Lung (tissue), 12 donors: ENCODE results near the gene PIM1. TPM values are rescaled to one million over a fixed set of nuclear protein-coding genes. Genes with fewer than 3 reads are reported as not detected.

ENCODE experiments used
- ATAC-seq: fragments of 200-7000 bp; cut with Tn5 transposase; one replicate; pipeline ENCODE4 v1.9.1; 2020; ENCODE audit warnings: moderate number of reproducible peaks; ENCODE audit not compliant: insufficient read depth, low FRiP score
- DNase-seq, 3 donors: peaks; one replicate each; pipeline ENCODE4 v3.0.0-alpha.2; 2013 to 2017
- H3K27ac ChIP-seq, 2 donors: one replicate each; pipeline ENCODE4 v1.5.1; 2013; ENCODE audit warnings: mild to moderate bottlenecking in 2 of 2, moderate library complexity in 2 of 2, control low read depth in 1 of 2, inconsistent platforms in 1 of 2, low read depth in 1 of 2, low read length in 1 of 2
- H3K27me3 ChIP-seq, 3 donors: one replicate each; pipeline ENCODE4 v1.5.1; 2013; ENCODE audit warnings: low read length in 2 of 3; ENCODE audit not compliant: control insufficient read depth in 3 of 3, insufficient read depth in 3 of 3
- H3K36me3 ChIP-seq, 4 donors: one replicate each; pipeline ENCODE4 v1.5.1; 2013; ENCODE audit warnings: low read length in 4 of 4, mild to moderate bottlenecking in 1 of 4, moderate library complexity in 1 of 4; ENCODE audit not compliant: control insufficient read depth in 4 of 4, insufficient read depth in 4 of 4
- H3K4me1 ChIP-seq, 5 donors: one replicate each; pipeline ENCODE4 v1.5.1; 2013; ENCODE audit warnings: low read length in 5 of 5, mild to moderate bottlenecking in 2 of 5, moderate library complexity in 1 of 5; ENCODE audit not compliant: control insufficient read depth in 5 of 5, insufficient read depth in 5 of 5
- H3K4me3 ChIP-seq: one replicate; pipeline ENCODE4 v1.5.1; 2013; ENCODE audit warnings: mild to moderate bottlenecking, control low read depth, moderate library complexity
- H3K9ac ChIP-seq, 2 donors: one replicate each; pipeline ENCODE4 v1.5.1; 2013; ENCODE audit warnings: low read length in 2 of 2, control low read depth in 1 of 2; ENCODE audit not compliant: insufficient read depth in 1 of 2
- H3K9me3 ChIP-seq, 4 donors: one replicate each; pipeline ENCODE4 v1.5.1; 2013; ENCODE audit warnings: low read length in 3 of 4, mild to moderate bottlenecking in 1 of 4, moderate library complexity in 1 of 4; ENCODE audit not compliant: control insufficient read depth in 4 of 4, insufficient read depth in 3 of 4
- WGBS, 2 donors: extraction: QIAGEN DNeasy Blood & Tissue Kit; methylation state at CpG; one replicate each; pipeline ENCODE4 v1.1.7; 2013; 5-methylcytosine and 5-hydroxymethylcytosine counted together
- polyA plus RNA-seq, 2 donors: library from polyadenylated mRNA; stranded (reverse); fragments of 200-250 nt; gene quantifications; one replicate each; pipeline ENCODE4 v1.2.1, GENCODE V29; 2013
- total RNA-seq, 2 donors: library from RNA; depleted of rRNA in 1 of 2; stranded (reverse); fragments of >200 nt in 1 of 2; gene quantifications; one replicate each; pipeline ENCODE4 v1.2.1, GENCODE V29; 2014 to 2021
- TF ChIP-seq, protein P1 (sequence below): IDR thresholded peaks from 2 replicates; pipeline ENCODE4 v1.5.1; 2012; ENCODE audit warnings: mild to moderate bottlenecking; ENCODE audit errors: control extremely low read depth, extremely low read depth
- donor health status: control.
- donor health status: control.
- donor health status: Bipolar disorder and iron deficiency.
- donor health status: healthy.
- donor health status: DM: yes; HTN: yes; CAD: no.

Gene PIM1
- total and polyA plus RNA-seq, 4 donors: 43.2 to 108 (median 52.0) TPM

GRCh38 chr6:37205175-37205996, 35.4 kb downstream of the PIM1 start:
- WGBS, 2 donors: 51 to 73% methylated on average over 13 of the region's 13 CpGs
- ATAC-seq (no peak), DNase-seq (no peak)
- Histone ChIP-seq H3K36me3 (no peaks in the 10 kb centered on the region), H3K9ac (no peak overlapping the region), H3K9me3 (peaks cover 0 to 3% (median 0%) of the 10 kb centered on the region in 4 donors), H3K27me3 (no peaks in the 10 kb centered on the region), H3K4me3 (no peak overlapping the region), H3K4me1 (peaks cover 0 to 5% (median 0%) of the 10 kb centered on the region in 5 donors), H3K27ac (no peak overlapping the region)
- TF ChIP-seq, protein P1, sequence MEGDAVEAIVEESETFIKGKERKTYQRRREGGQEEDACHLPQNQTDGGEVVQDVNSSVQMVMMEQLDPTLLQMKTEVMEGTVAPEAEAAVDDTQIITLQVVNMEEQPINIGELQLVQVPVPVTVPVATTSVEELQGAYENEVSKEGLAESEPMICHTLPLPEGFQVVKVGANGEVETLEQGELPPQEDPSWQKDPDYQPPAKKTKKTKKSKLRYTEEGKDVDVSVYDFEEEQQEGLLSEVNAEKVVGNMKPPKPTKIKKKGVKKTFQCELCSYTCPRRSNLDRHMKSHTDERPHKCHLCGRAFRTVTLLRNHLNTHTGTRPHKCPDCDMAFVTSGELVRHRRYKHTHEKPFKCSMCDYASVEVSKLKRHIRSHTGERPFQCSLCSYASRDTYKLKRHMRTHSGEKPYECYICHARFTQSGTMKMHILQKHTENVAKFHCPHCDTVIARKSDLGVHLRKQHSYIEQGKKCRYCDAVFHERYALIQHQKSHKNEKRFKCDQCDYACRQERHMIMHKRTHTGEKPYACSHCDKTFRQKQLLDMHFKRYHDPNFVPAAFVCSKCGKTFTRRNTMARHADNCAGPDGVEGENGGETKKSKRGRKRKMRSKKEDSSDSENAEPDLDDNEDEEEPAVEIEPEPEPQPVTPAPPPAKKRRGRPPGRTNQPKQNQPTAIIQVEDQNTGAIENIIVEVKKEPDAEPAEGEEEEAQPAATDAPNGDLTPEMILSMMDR: no peak

- no peak overlapping the region for H3K27ac ChIP-seq
- DNase-seq: no peak
Measured at GRCh38 chr6:37205997-37206340, 36.0 kb downstream of the PIM1 start.

DNA sequence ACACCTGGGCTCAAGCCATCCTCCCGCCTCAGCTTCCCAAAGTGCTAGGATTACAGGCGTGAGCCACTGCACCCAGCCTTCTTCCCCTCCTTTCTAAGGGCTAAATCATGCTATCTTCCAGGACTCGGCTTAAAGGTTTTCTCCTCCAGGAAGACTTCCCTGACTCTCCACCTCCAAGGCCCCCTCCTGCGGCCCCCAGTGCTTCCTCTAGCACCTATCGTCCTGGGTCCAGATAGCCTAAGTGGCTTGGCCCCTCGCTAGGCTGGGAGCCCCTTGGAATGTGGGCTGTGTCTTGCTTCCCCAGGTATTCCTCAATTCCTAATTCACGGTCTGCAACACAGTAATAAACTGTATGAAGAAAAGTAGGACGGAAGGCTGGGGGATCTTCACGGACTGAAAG, 36.7 kb downstream of the PIM1 start:
- WGBS, 2 donors: 90 to 93% methylated on average over 9 of the region's 9 CpGs
- no peak for ATAC-seq

More at GRCh38 chr6:37205997-37206340, 36.0 kb downstream of the PIM1 start:
- TF ChIP-seq, protein P1: no peak
- 59 to 68% methylated on average over 4 of the region's 4 CpGs for WGBS, 2 donors
- Histone ChIP-seq H3K27me3 (no peaks in the 10 kb centered on the region), H3K4me3 (no peak overlapping the region), H3K4me1 (peaks cover 0 to 5% (median 0%) of the 10 kb centered on the region in 5 donors), H3K9me3 (peaks cover 0 to 3% (median 0%) of the 10 kb centered on the region in 4 donors), H3K9ac (no peak overlapping the region), H3K36me3 (no peaks in the 10 kb centered on the region)
- no peak for ATAC-seq

More for the DNA sequence above, 36.7 kb downstream of the PIM1 start:
- H3K27ac ChIP-seq: no peak overlapping the region
- no peaks in the 10 kb centered on the region for H3K36me3 ChIP-seq
- no peak overlapping the region for H3K4me3 ChIP-seq
- DNase-seq: no peak
- peaks cover 0 to 5% (median 0%) of the 10 kb centered on the region in 5 donors for H3K4me1 ChIP-seq
- H3K9me3 ChIP-seq: peaks cover 0 to 3% (median 0%) of the 10 kb centered on the region in 4 donors
- no peak overlapping the region for H3K9ac ChIP-seq
- H3K27me3 ChIP-seq: no peaks in the 10 kb centered on the region
- TF ChIP-seq, protein P1: no peak
